ENCODE data around the gene ZFP69B.

ZFP69B gene

GRCh38 chr1:40435471-40435870 lies 14.8 kb upstream of the ZFP69B start:
- TF ChIP-seq POLR2AphosphoS5 (IDR thresholded peaks at IDR 0.05; ENCODE audit: low read depth, low read length): no peak
- no peak for TF ChIP-seq FOXP2 (optimal IDR thresholded peaks at IDR 0.05; ENCODE audit: borderline replicate concordance, extremely low read depth, extremely low read length, insufficient read depth)
- TF ChIP-seq SIN3A (IDR thresholded peaks at IDR 0.05; ENCODE audit: borderline replicate concordance, insufficient read depth, low read length): no peak
- TF ChIP-seq REST (IDR thresholded peaks at IDR 0.05; ENCODE audit: insufficient read depth in 1 of 2, low read depth in 2 of 2, low read length in 2 of 2): no peak
- no peak for TF ChIP-seq TAF1 (IDR thresholded peaks at IDR 0.05; ENCODE audit: borderline replicate concordance, insufficient read depth, low read length)

GRCh38 chr1:40435876-40436275 lies 14.4 kb upstream of the ZFP69B start:
- TF ChIP-seq TAF1 (IDR thresholded peaks at IDR 0.05; ENCODE audit: borderline replicate concordance, insufficient read depth, low read length): no peak
- no peak for TF ChIP-seq REST (IDR thresholded peaks at IDR 0.05; ENCODE audit: insufficient read depth in 1 of 2, low read depth in 2 of 2, low read length in 2 of 2)
- no peak for TF ChIP-seq SIN3A (IDR thresholded peaks at IDR 0.05; ENCODE audit: borderline replicate concordance, insufficient read depth, low read length)
- no peak for TF ChIP-seq FOXP2 (optimal IDR thresholded peaks at IDR 0.05; ENCODE audit: borderline replicate concordance, extremely low read depth, extremely low read length, insufficient read depth)
- no peak for TF ChIP-seq POLR2AphosphoS5 (IDR thresholded peaks at IDR 0.05; ENCODE audit: low read depth, low read length)

GRCh38 chr1:40438391-40439015 lies 11.8 kb upstream of the ZFP69B start:
- TF ChIP-seq FOXP2 (optimal IDR thresholded peaks at IDR 0.05; ENCODE audit: borderline replicate concordance, extremely low read depth, extremely low read length, insufficient read depth) (no peak), REST (IDR thresholded peaks at IDR 0.05; ENCODE audit: insufficient read depth in 1 of 2, low read depth in 2 of 2, low read length in 2 of 2) (no peak), SIN3A (IDR thresholded peaks at IDR 0.05; ENCODE audit: borderline replicate concordance, insufficient read depth, low read length) (no peak), TAF1 (IDR thresholded peaks at IDR 0.05; ENCODE audit: borderline replicate concordance, insufficient read depth, low read length) (no peak), POLR2AphosphoS5 (IDR thresholded peaks at IDR 0.05; ENCODE audit: low read depth, low read length) (no peak)

- no peak for TF ChIP-seq FOXP2 (optimal IDR thresholded peaks at IDR 0.05; ENCODE audit: borderline replicate concordance, extremely low read depth, extremely low read length, insufficient read depth)
- no peak for TF ChIP-seq TAF1 (IDR thresholded peaks at IDR 0.05; ENCODE audit: borderline replicate concordance, insufficient read depth, low read length)
- TF ChIP-seq POLR2AphosphoS5 (IDR thresholded peaks at IDR 0.05; ENCODE audit: low read depth, low read length): no peak
- TF ChIP-seq REST (IDR thresholded peaks at IDR 0.05; ENCODE audit: insufficient read depth in 1 of 2, low read depth in 2 of 2, low read length in 2 of 2): no peak
- TF ChIP-seq SIN3A (IDR thresholded peaks at IDR 0.05; ENCODE audit: borderline replicate concordance, insufficient read depth, low read length): no peak
Measured at GRCh38 chr1:40439247-40439646, 11.0 kb upstream of the ZFP69B start.
